HG03457 (cell line): ENCODE measurements around the gene RNF126.

Experiments
- ATAC-seq: cut with Tn5 transposase; IDR thresholded peaks from one replicate; pipeline ENCODE4 v1.9.1; 2021; ENCODE audit warnings: moderate number of reproducible peaks; ENCODE audit not compliant: unreplicated experiment

RNF126 gene

GRCh38 chr19:648305-648704 lies 14.7 kb downstream of the RNF126 start:
- ATAC-seq = no peak

- ATAC-seq = no peak
These were observed 15.3 kb downstream of the RNF126 start for GRCh38 chr19:647566-648284.

GRCh38 chr19:646779-647565 lies 16.0 kb downstream of the RNF126 start:
- ATAC-seq = no peak

- ATAC-seq = no peak
These were observed 16.9 kb downstream of the RNF126 start for GRCh38 chr19:645912-646778.

GRCh38 chr19:644789-645188 lies 18.2 kb downstream of the RNF126 start:
- no peak for ATAC-seq

- no peak for ATAC-seq
These were observed 18.7 kb downstream of the RNF126 start for GRCh38 chr19:644363-644762.

GRCh38 chr19:643736-644135 lies 19.3 kb downstream of the RNF126 start:
- no peak for ATAC-seq

GRCh38 chr19:642767-643727 lies 20.0 kb downstream of the RNF126 start:
- no peak for ATAC-seq

GRCh38 chr19:641702-642101 lies 21.3 kb downstream of the RNF126 start:
- ATAC-seq = no peak

GRCh38 chr19:640606-641189 lies 22.3 kb downstream of the RNF126 start:
- no peak for ATAC-seq

- ATAC-seq = no peak
These were observed 22.9 kb downstream of the RNF126 start for GRCh38 chr19:640161-640558.

- ATAC-seq = peak; percentile 30
These were observed 23.5 kb downstream of the RNF126 start, which contains the start of gene FGF22 for GRCh38 chr19:639253-640160. Gene FGF22, plus strand, starts transcription at chr19:639879. Its CDS starts 47 bp downstream, at chr19:639926.

GRCh38 chr19:638906-639252 lies 24.1 kb downstream of the RNF126 start:
- no peak for ATAC-seq

GRCh38 chr19:634975-635652 lies 27.9 kb downstream of the RNF126 start:
- ATAC-seq = no peak

GRCh38 chr19:633786-634639 lies 29.0 kb downstream of the RNF126 start:
- no peak for ATAC-seq

GRCh38 chr19:633068-633785 lies 29.8 kb downstream of the RNF126 start, which contains the start of gene POLRMT:
Gene POLRMT, minus strand, starts transcription at chr19:633537. Its CDS starts 25 bp downstream, at chr19:633512.
- ATAC-seq = peak; percentile 50
